MCF 10A (cell line): ENCODE measurements around the gene AMMECR1. TPM values are rescaled to one million over a fixed set of nuclear protein-coding genes. Genes with fewer than 3 reads are reported as not detected.
"Not testable (repeated sequence)": the region's sequence is repeated elsewhere in the genome, so short reads cannot be mapped to it uniquely, and the experiment has no call there.

Source experiments
- BruUV-seq: library from RNA; stranded (reverse); fragments of 400-500 nt; replicated peaks from 2 replicates; lab custom pipeline; 2021; lab: Mats Ljungman, UMichigan
- CTCF ChIA-PET: fragments of 300-600 bp; sonication (Branson Sonifier 250); formaldehyde crosslinking; extraction: SDS; loops from one replicate; lab custom pipeline; 2021; ENCODE audit warnings: antibody characterized with exemption, inconsistent platforms; lab: Yijun Ruan, JAX
- POLR2A ChIA-PET: fragments of 300-600, 350-650 bp; sonication (Branson Sonifier 250); formaldehyde crosslinking; extraction: SDS; loops from one replicate; lab custom pipeline; 2020; ENCODE audit warnings: antibody characterized with exemption, inconsistent platforms; lab: Yijun Ruan, JAX
- DNase-seq: peaks from one replicate; pipeline ENCODE4 v3.0.0-alpha.2; 2018; ENCODE audit not compliant: unreplicated experiment
- H3K27ac Mint-ChIP-seq: one replicate; pipeline ENCODE4 v1.8.0; 2022; ENCODE audit warnings: mild to moderate bottlenecking, low read depth, mixed read lengths; ENCODE audit not compliant: unreplicated experiment
- H3K27me3 Mint-ChIP-seq: one replicate; pipeline ENCODE4 v1.8.0; 2022; ENCODE audit warnings: mixed read lengths; ENCODE audit not compliant: insufficient read depth, unreplicated experiment
- H3K36me3 Mint-ChIP-seq: one replicate; pipeline ENCODE4 v1.8.0; 2022; ENCODE audit warnings: mild to moderate bottlenecking, moderate library complexity, mixed read lengths; ENCODE audit not compliant: insufficient read depth, unreplicated experiment
- H3K4me1 Mint-ChIP-seq: one replicate; pipeline ENCODE4 v1.8.0; 2022; ENCODE audit warnings: mixed read lengths; ENCODE audit not compliant: insufficient read depth, unreplicated experiment
- H3K4me3 Mint-ChIP-seq: one replicate; pipeline ENCODE4 v1.8.0; 2022; ENCODE audit warnings: mild to moderate bottlenecking, moderate library complexity, mixed read lengths; ENCODE audit not compliant: unreplicated experiment
- H3K9me3 Mint-ChIP-seq: one replicate; pipeline ENCODE4 v1.8.0; 2022; ENCODE audit warnings: mixed read lengths; ENCODE audit not compliant: unreplicated experiment
- intact Hi-C: fragments of 100-400 bp; cut with micrococcal nuclease; formaldehyde crosslinking; loops from 2 replicates; pipeline ENCODE4 v1.14.1; 2022
- total RNA-seq: library from RNA; stranded (reverse); gene quantifications from 2 replicates; pipeline ENCODE4 v1.2.3, GENCODE V29; 2022
- TF ChIP-seq, protein P1 (sequence below): fragments of 200-600 bp; IDR thresholded peaks from one replicate; pipeline ENCODE4 v1.8.0; 2022; ENCODE audit warnings: antibody characterized with exemption, mild to moderate bottlenecking; ENCODE audit not compliant: unreplicated experiment

AMMECR1 gene
- total RNA-seq, 1 experiment from 2014 or later: 20.8 TPM

GRCh38 chrX:110331444-110332030 is 13.7 kb upstream of the AMMECR1 start:
- no peaks in the 10 kb centered on the region for H3K27me3 Mint-ChIP-seq
- no peak overlapping the region for H3K27ac Mint-ChIP-seq
- TF ChIP-seq, protein P1, sequence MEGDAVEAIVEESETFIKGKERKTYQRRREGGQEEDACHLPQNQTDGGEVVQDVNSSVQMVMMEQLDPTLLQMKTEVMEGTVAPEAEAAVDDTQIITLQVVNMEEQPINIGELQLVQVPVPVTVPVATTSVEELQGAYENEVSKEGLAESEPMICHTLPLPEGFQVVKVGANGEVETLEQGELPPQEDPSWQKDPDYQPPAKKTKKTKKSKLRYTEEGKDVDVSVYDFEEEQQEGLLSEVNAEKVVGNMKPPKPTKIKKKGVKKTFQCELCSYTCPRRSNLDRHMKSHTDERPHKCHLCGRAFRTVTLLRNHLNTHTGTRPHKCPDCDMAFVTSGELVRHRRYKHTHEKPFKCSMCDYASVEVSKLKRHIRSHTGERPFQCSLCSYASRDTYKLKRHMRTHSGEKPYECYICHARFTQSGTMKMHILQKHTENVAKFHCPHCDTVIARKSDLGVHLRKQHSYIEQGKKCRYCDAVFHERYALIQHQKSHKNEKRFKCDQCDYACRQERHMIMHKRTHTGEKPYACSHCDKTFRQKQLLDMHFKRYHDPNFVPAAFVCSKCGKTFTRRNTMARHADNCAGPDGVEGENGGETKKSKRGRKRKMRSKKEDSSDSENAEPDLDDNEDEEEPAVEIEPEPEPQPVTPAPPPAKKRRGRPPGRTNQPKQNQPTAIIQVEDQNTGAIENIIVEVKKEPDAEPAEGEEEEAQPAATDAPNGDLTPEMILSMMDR: no peak
- intact Hi-C loops: no loop called here
- no TSS peak for BruUV-seq
- CTCF ChIA-PET: no interaction called here
- no peaks in the 10 kb centered on the region for H3K4me1 Mint-ChIP-seq
- H3K36me3 Mint-ChIP-seq: no peaks in the 10 kb centered on the region
- no peak for DNase-seq
- no peak overlapping the region for H3K4me3 Mint-ChIP-seq
- H3K9me3 Mint-ChIP-seq: no peaks in the 10 kb centered on the region
- POLR2A ChIA-PET: interaction anchor here (0.9 kb wide), 1 partner anchor 14 kb away, joined by 3 read pairs; the partner anchor contains the start of gene AMMECR1

DNA sequence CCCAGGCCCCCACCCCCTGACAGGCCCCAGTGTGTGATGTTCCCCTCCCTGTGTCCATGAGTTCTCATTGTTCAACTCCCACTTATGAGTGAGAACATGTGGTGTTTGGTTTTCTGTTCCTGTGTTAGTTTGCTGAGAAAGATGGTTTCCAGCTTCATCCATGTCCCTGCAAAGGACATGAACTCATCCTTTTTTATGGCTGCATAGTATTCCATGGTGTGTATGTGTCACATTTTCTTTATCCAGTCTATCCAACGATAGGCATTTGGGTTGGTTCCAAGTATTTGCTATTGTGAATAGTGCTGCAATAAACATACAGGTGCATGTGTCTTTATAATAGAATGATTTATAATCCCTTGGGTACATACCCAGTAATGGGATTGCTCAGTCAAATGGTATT is 10.7 kb upstream of the AMMECR1 start:
- DNase-seq, CTCF ChIA-PET, H3K4me1 Mint-ChIP-seq, H3K27ac Mint-ChIP-seq, POLR2A ChIA-PET, intact Hi-C loops, BruUV-seq, H3K4me3 Mint-ChIP-seq, H3K36me3 Mint-ChIP-seq, H3K9me3 Mint-ChIP-seq: not testable (repeated sequence)
- peaks cover 10% of the 10 kb centered on the region for H3K27me3 Mint-ChIP-seq

DNA sequence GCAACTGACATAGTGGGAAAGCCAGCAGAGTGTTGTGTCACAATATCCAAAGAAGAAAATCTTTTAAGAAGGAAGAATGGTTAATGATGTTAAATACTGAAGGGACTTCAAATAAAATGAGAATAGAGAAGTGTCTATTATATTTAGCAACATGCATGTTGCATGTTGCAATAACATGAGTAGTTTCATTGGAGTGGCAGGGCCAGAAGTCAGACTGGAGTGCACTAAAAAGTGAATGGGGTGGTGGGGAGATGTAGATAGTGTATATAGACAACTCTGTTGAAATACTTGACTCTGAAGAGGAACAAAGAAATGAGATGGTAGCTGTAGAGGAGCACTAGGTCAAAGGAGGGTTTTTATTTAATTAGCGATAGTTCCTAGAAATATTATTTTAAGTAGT is 9.5 kb upstream of the AMMECR1 start:
- intact Hi-C loops: no loop called here
- CTCF ChIA-PET: no interaction called here

DNA sequence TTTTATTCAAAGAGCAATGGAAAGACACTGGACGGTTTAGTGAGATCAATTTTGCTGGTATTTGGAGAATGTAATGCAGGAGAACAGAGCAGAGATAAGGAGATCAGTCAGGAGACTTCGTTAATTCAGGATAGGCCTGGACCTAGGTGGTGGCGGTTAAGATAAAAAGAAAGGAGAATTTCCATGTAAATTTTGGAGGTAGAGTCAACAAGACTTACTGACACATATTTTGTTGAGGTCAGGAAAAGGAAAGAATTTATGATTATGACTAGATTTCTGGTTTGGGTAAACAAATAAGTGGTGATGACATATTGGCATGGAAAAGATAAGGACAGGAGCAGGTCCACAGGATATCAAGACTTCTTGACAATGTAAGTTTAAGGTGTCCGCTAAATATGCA is 8.8 kb upstream of the AMMECR1 start:
- Mint-ChIP-seq H3K27me3 (peaks cover 29% of the 10 kb centered on the region), H3K4me3 (no peak overlapping the region), H3K36me3 (no peaks in the 10 kb centered on the region), H3K9me3 (no peaks in the 10 kb centered on the region), H3K27ac (no peak overlapping the region), H3K4me1 (peaks cover 6% of the 10 kb centered on the region)
- intact Hi-C loops: no loop called here
- BruUV-seq: no TSS peak
- POLR2A ChIA-PET: no interaction called here
- TF ChIP-seq, protein P1: no peak
- DNase-seq: no peak
- CTCF ChIA-PET: no interaction called here

More for the DNA sequence above, 9.5 kb upstream of the AMMECR1 start:
- BruUV-seq: no TSS peak
- no peaks in the 10 kb centered on the region for H3K36me3 Mint-ChIP-seq
- no peak overlapping the region for H3K4me3 Mint-ChIP-seq
- TF ChIP-seq, protein P1: no peak
- no peak for DNase-seq
- POLR2A ChIA-PET: no interaction called here
- H3K27me3 Mint-ChIP-seq: peaks cover 23% of the 10 kb centered on the region
- no peaks in the 10 kb centered on the region for H3K9me3 Mint-ChIP-seq
- no peak overlapping the region for H3K27ac Mint-ChIP-seq
- H3K4me1 Mint-ChIP-seq: peaks cover 5% of the 10 kb centered on the region
